IMR-90 (cell line): ENCODE data around the gene COLQ.

Experiments used
- CHD1 ChIP-seq: IDR thresholded peaks from 2 replicates; pipeline ENCODE4 v1.6.1; 2012; ENCODE audit warnings: low read depth, low read length, improper control_type of control experiment
- CTCF ChIP-seq: conservative IDR thresholded peaks from 2 replicates; pipeline ENCODE4 v1.5.1; 2012; ENCODE audit warnings: mild to moderate bottlenecking, low read depth, low read length, improper control_type of control experiment
- MAZ ChIP-seq: IDR thresholded peaks from 2 replicates; pipeline ENCODE4 v1.6.1; 2012; ENCODE audit warnings: low read depth, mild to moderate bottlenecking, low read length, improper control_type of control experiment, moderate library complexity, borderline replicate concordance
- MXI1 ChIP-seq: IDR thresholded peaks from 2 replicates; pipeline ENCODE4 v1.6.1; 2012; ENCODE audit warnings: low read depth, mild to moderate bottlenecking, low read length, moderate library complexity, borderline replicate concordance
- NFE2L2 ChIP-seq: fragments of 150-350 bp; IDR thresholded peaks from 2 replicates; pipeline ENCODE4 v1.6.1; 2016; ENCODE audit warnings: low read depth, mild to moderate bottlenecking, low read length
- POLR2A ChIP-seq: IDR thresholded peaks from 2 replicates; pipeline ENCODE4 v1.6.1; 2012; ENCODE audit warnings: mild to moderate bottlenecking, low read depth, low read length
- RAD21 ChIP-seq: IDR thresholded peaks from 2 replicates; pipeline ENCODE4 v1.6.1; 2012; ENCODE audit warnings: low read length, improper control_type of control experiment
- RCOR1 ChIP-seq: IDR thresholded peaks from 2 replicates; pipeline ENCODE4 v1.6.1; 2012; ENCODE audit warnings: mild to moderate bottlenecking, low read length, improper control_type of control experiment; ENCODE audit not compliant: insufficient replicate concordance
- TF ChIP-seq, protein P1 (sequence below): fragments of 150-350 bp; IDR thresholded peaks from 2 replicates; pipeline ENCODE4 v1.6.1; 2016; ENCODE audit warnings: low read depth, mild to moderate bottlenecking, low read length, moderate library complexity, borderline replicate concordance

GRCh38 chr3:15553749-15554148, 32.2 kb upstream of the COLQ start:
- no peak for TF ChIP-seq MXI1
- TF ChIP-seq CTCF = no peak
- TF ChIP-seq RAD21 = no peak
- TF ChIP-seq POLR2A = no peak
- no peak for TF ChIP-seq NFE2L2
- no peak for TF ChIP-seq CHD1
- TF ChIP-seq RCOR1 = no peak
- TF ChIP-seq MAZ = no peak
- TF ChIP-seq, protein P1, sequence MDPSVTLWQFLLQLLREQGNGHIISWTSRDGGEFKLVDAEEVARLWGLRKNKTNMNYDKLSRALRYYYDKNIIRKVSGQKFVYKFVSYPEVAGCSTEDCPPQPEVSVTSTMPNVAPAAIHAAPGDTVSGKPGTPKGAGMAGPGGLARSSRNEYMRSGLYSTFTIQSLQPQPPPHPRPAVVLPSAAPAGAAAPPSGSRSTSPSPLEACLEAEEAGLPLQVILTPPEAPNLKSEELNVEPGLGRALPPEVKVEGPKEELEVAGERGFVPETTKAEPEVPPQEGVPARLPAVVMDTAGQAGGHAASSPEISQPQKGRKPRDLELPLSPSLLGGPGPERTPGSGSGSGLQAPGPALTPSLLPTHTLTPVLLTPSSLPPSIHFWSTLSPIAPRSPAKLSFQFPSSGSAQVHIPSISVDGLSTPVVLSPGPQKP = no peak
